Measurements from ENCODE around the gene PIK3C2B.

Gene PIK3C2B

DNA sequence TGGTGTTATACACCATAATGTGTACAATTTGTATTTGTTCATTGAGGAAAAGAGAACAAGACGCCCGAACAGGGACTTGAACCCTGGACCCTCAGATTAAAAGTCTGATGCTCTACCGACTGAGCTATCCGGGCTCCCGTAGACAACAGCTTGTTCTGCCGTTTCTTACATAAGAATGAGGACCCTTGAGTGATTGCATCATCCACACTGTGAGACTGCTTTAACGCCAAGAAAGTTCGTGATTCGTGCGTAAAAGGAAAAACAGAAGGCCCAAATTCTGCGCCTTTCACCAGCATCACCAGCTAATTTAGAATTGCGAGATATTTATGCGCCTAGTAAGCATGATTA lies 12.3 kb upstream of the PIK3C2B start:
- DNase-seq (ENCODE audit: extremely low read depth, low read depth): peak; percentile 88
- no peak for TF ChIP-seq CTCF (IDR thresholded peaks at IDR 0.05; ENCODE audit: low read depth, low read length, missing control alignments)
- H3K4me3 ChIP-seq (replicated peaks; ENCODE audit: low read depth, low read length): peak overlapping the region; percentile 45

DNA sequence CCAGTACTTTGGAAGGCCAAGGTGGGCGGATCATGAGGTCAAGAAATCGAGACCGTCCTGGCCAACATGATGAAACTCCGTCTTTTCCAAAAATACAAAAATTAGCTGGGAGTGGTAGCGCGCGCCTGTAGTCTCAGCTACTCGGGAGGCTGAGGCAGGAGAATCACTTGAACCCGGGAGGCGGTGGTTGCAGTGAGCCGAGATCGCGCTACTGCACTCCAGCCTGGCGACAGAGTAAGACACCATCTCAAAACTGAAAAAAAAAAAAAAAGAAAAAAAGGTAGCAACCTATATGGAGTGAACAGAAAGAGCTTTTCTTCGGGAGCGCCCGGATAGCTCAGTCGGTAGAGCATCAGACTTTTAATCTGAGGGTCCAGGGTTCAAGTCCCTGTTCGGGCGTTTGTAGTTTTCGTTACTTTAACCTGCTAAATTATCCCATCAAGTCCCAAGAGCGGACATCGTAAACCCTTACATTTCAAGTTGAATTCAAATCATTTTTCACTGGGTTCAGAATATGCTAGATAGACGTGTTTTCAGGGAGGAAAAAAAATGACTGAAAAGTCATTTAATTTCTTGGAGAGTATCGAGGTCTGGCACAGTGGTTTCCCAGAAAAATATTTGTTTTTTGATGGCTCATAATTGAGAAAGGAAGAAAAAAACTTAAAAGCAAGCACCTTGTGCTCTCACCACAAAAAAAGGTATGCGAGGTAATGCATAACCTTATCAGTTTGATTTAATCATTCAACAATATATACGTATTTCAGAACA lies 11.8 kb upstream of the PIK3C2B start:
- no peak for TF ChIP-seq CTCF (IDR thresholded peaks at IDR 0.05; ENCODE audit: low read depth, low read length, missing control alignments)
- peak; percentile 85 for DNase-seq (ENCODE audit: extremely low read depth, low read depth)
- peak overlapping the region; percentile 45 for H3K4me3 ChIP-seq (replicated peaks; ENCODE audit: low read depth, low read length)

DNA sequence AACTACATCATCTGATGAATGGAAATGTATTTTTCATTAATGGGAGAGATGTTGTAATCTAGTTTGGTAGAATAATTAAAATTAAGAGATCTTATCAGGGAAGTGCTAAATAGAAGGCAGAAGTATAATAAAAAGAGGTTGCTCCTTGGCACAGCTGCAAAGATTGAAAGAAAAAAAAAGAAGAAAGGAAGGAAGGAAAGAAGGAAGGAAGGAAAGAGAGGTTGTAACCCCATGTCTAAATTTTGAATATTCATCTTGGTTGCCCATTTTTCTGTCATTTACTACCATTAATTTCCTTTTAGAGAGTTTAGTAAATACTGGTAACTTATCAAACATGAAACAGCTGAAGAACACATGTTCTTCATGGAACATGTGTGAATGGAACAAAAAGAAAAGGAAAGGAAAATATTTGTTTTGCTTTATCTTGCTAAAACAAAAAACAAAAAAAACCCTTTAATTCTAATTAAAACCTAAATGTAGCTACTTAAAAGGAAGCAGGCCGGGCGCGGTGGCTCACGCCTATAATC lies 11.1 kb upstream of the PIK3C2B start:
- peak overlapping the region; percentile 43 for H3K4me3 ChIP-seq (replicated peaks; ENCODE audit: low read depth, low read length)
- DNase-seq (ENCODE audit: extremely low read depth, low read depth): no peak
- TF ChIP-seq CTCF (IDR thresholded peaks at IDR 0.05; ENCODE audit: low read depth, low read length, missing control alignments): no peak

DNA sequence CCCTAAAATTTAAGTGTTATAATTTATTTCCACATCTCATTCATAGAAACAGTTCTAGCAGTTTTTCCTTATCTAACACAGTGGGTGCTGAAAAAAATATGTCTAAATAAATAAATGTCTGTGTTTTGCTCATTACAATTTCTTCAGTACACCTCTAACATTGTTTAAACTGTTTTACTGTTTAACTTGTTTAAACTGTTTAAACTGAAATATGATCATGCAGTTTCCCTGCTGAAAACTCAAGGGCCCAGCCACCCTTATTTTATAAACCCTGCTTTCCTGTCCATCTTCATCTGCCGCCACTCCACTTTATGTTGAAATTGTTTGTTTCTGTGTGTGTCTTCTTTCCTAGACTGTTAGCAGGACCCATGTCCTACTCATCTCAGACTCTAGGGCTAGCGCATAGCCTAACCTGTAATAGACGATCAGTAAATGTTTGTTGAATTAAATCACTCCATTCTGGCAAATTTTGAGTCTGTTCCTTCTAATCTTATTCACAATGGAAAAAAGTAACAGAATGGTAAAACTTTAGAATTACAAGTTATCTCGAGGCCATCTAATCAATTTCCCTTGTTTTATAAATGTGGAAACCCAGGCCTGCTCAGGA lies 9.4 kb upstream of the PIK3C2B start:
- DNase-seq (ENCODE audit: extremely low read depth, low read depth): no peak
- H3K4me3 ChIP-seq (replicated peaks; ENCODE audit: low read depth, low read length): no peak overlapping the region
- TF ChIP-seq CTCF (IDR thresholded peaks at IDR 0.05; ENCODE audit: low read depth, low read length, missing control alignments): no peak

DNA sequence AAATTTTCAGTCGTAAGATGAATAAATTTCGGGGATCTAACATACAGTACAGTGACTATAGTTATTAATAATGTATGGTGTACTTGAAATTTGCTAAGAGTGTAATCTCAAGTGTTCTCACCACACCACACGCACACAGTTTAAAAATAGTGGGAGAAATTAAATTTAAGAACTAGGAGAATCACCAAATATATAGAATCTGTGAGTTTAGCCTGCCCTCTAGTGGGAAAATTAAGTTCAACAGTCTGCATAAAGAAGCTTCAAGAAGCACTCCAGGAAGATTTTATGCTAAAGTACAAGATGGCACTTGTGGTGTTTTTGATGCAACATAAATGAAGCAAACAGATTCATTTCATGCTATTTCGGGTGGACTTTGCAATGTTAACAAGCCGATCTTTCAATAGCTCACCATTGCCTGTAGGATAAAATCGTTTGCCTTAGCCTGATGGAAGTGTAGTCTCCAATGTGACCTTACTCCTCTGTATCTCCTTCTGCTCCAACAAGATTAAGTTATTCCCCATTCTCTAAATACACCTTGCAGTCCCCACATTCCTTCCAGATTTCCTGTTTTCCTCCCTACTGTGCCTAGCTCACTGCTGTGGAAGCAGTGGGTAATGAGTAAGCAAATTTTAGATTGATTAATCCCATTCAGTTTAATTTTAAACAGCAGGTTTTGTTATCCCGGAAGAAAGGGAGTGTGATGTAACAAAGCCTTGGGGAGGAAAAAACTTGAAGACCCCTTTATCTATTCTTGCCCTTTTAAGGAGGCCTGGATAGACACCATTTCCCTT lies 8.7 kb upstream of the PIK3C2B start:
- peak; percentile 46 for TF ChIP-seq CTCF (IDR thresholded peaks at IDR 0.05; ENCODE audit: low read depth, low read length, missing control alignments)
- no peak for DNase-seq (ENCODE audit: extremely low read depth, low read depth)
- H3K4me3 ChIP-seq (replicated peaks; ENCODE audit: low read depth, low read length): no peak overlapping the region

- DNase-seq (ENCODE audit: extremely low read depth, low read depth): no peak
Observed at GRCh38 chr1:204502241-204502640, 7.6 kb upstream of the PIK3C2B start.

More at GRCh38 chr1:204502241-204502640, 7.6 kb upstream of the PIK3C2B start:
- no peak overlapping the region for H3K4me3 ChIP-seq (replicated peaks; ENCODE audit: low read depth, low read length)
- TF ChIP-seq CTCF (IDR thresholded peaks at IDR 0.05; ENCODE audit: low read depth, low read length, missing control alignments): no peak
